OCI-LY7 (cell line): Measurements from ENCODE around the gene MACF1. TPM values are rescaled to one million over a fixed set of nuclear protein-coding genes. Genes with fewer than 3 reads are reported as not detected.

ENCODE experiments used
- BruUV-seq: library from RNA; stranded (reverse); fragments of 400-500 nt; replicated peaks from 2 replicates; lab custom pipeline; 2021; lab: Mats Ljungman, UMichigan
- CTCF ChIA-PET: fragments of 300-600 bp; sonication (Branson Sonifier 250); formaldehyde crosslinking; loops from one replicate; lab custom pipeline; 2022; ENCODE audit warnings: antibody characterized with exemption; ENCODE audit not compliant: unreplicated experiment; lab: Charles Lee
- POLR2A ChIA-PET: fragments of 300-600 bp; sonication (Branson Sonifier 250); formaldehyde crosslinking; loops from one replicate; lab custom pipeline; 2022; ENCODE audit warnings: antibody characterized with exemption; lab: Charles Lee
- DNase-seq: peaks from one replicate; pipeline ENCODE4 v3.0.0-alpha.2; 2015; ENCODE audit warnings: low spot score
- H2AFZ ChIP-seq: fragments of 200-600 bp; sonication (generic), shearing (Covaris generic); 2 replicates; pipeline ENCODE4 v1.6.1; 2014; ENCODE audit warnings: mild to moderate bottlenecking, antibody characterized with exemption, low read length, moderate library complexity
- H3K27ac ChIP-seq: fragments of 200-600 bp; sonication (generic); 2 replicates; pipeline ENCODE4 v1.5.1; 2014; ENCODE audit warnings: mixed run types, low read depth, mild to moderate bottlenecking, moderate library complexity, low read length, inconsistent platforms; ENCODE audit not compliant: poor library complexity, severe bottlenecking
- H3K36me3 ChIP-seq: fragments of 200-600 bp; sonication (generic); 2 replicates; pipeline ENCODE4 v1.6.1; 2014; ENCODE audit warnings: mild to moderate bottlenecking, antibody characterized with exemption, low read length, moderate library complexity, mixed read lengths; ENCODE audit not compliant: insufficient read depth
- H3K4me1 ChIP-seq: fragments of 200-600 bp; sonication (generic); 2 replicates; pipeline ENCODE4 v1.5.1; 2014; ENCODE audit warnings: mild to moderate bottlenecking, low read length; ENCODE audit not compliant: insufficient read depth, poor library complexity, severe bottlenecking
- H3K4me2 ChIP-seq: fragments of 200-600 bp; sonication (generic); 2 replicates; pipeline ENCODE4 v1.6.1; 2014; ENCODE audit warnings: mild to moderate bottlenecking, low read length
- H3K4me3 ChIP-seq: fragments of 200-600 bp; sonication (generic); 2 replicates; pipeline ENCODE4 v1.5.1; 2014; ENCODE audit warnings: mild to moderate bottlenecking, low read depth, low read length; ENCODE audit not compliant: poor library complexity, severe bottlenecking
- H3K79me2 ChIP-seq: fragments of 200-600 bp; sonication (generic); 2 replicates; pipeline ENCODE4 v1.6.1; 2016; ENCODE audit warnings: low read depth, mild to moderate bottlenecking, low read length, moderate library complexity, mixed read lengths; ENCODE audit not compliant: insufficient read depth
- H3K9me2 ChIP-seq: fragments of 200-600 bp; sonication (generic); 2 replicates; pipeline ENCODE4 v1.6.1; 2016; ENCODE audit warnings: mild to moderate bottlenecking, low read length, mixed read lengths; ENCODE audit not compliant: insufficient read depth
- H3K9me3 ChIP-seq: fragments of 200-600 bp; sonication (generic); 2 replicates; pipeline ENCODE4 v1.6.1; 2014; ENCODE audit warnings: mild to moderate bottlenecking, mixed run types, low read length, mixed read lengths
- H4K20me1 ChIP-seq: fragments of 200-600 bp; sonication (generic); 2 replicates; pipeline ENCODE4 v1.6.1; 2014; ENCODE audit warnings: mild to moderate bottlenecking, antibody characterized with exemption, low read length, moderate library complexity, mixed read lengths; ENCODE audit not compliant: insufficient read depth
- EZH2phosphoT487 ChIP-seq: fragments of 200-600 bp; sonication (generic); IDR thresholded peaks from 2 replicates; pipeline ENCODE4 v1.6.1; 2018; ENCODE audit warnings: low read depth, borderline replicate concordance, mild to moderate bottlenecking, mixed run types, antibody characterized with exemption, low read length, moderate library complexity, mixed read lengths
- intact Hi-C: fragments of 100-400 bp; cut with micrococcal nuclease; formaldehyde crosslinking; loops from one replicate; pipeline ENCODE4 v1.10.0; 2022; ENCODE audit not compliant: unreplicated experiment
- total RNA-seq, 2 experiments: library from RNA; depleted of rRNA in 1 of 2; stranded (reverse); fragments of >200 nt in 1 of 2; shearing (Covaris generic) in 1 of 2; gene quantifications; 2 replicates each; pipeline ENCODE4 v1.2.3, GENCODE V29; 2014 to 2022
- TF ChIP-seq, protein P1 (sequence below): fragments of 200-600 bp; sonication (generic); conservative IDR thresholded peaks from 2 replicates; pipeline ENCODE4 v1.5.1; 2014; ENCODE audit warnings: mild to moderate bottlenecking, antibody characterized with exemption, low read length, moderate library complexity, mixed read lengths

The MACF1 gene
- total RNA-seq, 2 experiments from 2014 or later, result 211 to 220 TPM

DNA sequence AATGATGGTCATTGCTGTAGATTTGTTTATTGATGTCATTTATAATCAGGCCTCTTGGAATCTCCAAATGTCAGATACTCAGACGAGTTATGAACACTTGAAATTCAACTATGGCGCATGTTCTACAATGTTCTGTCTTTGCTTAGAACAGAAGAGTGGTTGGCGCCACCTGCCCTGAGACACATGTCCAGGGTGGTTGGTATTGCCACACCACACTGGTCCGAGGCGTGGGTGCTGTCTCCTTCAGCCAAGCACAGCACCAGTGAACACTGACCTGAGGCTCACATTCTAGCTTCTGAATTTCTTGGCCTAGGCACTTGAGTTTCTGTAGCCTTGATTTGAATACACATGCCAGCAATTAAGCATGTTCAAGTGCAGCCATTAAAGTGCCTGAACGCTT lies 276.8 kb downstream of the MACF1 start:
- H3K9me2 ChIP-seq, result no peaks in the 10 kb centered on the region
- no TSS peak for BruUV-seq
- CTCF ChIA-PET, result no interaction called here
- H3K4me3 ChIP-seq, result no peak overlapping the region
- H4K20me1 ChIP-seq, result no peaks in the 10 kb centered on the region
- no peaks in the 10 kb centered on the region for H3K9me3 ChIP-seq
- DNase-seq, result no peak
- H3K27ac ChIP-seq, result no peak overlapping the region
- no peak overlapping the region for H2AFZ ChIP-seq
- POLR2A ChIA-PET, result interaction anchor here (0.7 kb wide), 1 partner anchor 106 kb away, joined by 4 read pairs; no protein-coding TSS in a partner anchor
- H3K79me2 ChIP-seq, result no peaks in the 10 kb centered on the region
- intact Hi-C loops, result loop anchor here (10.0 kb wide), 1 partner anchor 54 kb away; no protein-coding TSS in a partner anchor
- TF ChIP-seq, protein P1, sequence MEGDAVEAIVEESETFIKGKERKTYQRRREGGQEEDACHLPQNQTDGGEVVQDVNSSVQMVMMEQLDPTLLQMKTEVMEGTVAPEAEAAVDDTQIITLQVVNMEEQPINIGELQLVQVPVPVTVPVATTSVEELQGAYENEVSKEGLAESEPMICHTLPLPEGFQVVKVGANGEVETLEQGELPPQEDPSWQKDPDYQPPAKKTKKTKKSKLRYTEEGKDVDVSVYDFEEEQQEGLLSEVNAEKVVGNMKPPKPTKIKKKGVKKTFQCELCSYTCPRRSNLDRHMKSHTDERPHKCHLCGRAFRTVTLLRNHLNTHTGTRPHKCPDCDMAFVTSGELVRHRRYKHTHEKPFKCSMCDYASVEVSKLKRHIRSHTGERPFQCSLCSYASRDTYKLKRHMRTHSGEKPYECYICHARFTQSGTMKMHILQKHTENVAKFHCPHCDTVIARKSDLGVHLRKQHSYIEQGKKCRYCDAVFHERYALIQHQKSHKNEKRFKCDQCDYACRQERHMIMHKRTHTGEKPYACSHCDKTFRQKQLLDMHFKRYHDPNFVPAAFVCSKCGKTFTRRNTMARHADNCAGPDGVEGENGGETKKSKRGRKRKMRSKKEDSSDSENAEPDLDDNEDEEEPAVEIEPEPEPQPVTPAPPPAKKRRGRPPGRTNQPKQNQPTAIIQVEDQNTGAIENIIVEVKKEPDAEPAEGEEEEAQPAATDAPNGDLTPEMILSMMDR, result no peak
- TF ChIP-seq EZH2phosphoT487, result no peak
- peaks cover 64% of the 10 kb centered on the region for H3K36me3 ChIP-seq
- no peak overlapping the region for H3K4me2 ChIP-seq
- no peaks in the 10 kb centered on the region for H3K4me1 ChIP-seq

DNA sequence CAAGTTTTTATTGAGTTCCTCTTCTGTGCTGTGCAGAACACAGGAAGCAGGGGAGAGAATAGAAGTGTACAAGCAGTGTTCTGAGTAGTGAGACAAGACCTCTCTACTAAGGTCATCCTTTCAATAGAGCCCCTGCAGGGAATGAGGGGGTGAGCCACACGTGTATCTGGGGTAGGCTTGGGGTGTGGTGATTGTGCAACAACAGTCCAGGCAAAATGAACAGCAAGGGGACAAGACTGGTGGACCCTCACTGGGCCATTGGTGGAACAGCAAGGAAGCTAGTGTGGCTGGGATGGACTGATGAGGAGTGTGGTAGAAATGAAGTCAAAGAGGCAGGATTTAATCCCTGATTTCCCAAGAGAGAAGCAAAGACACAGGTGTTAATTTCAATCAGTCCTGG lies 278.8 kb downstream of the MACF1 start:
- BruUV-seq, result no TSS peak

DNA sequence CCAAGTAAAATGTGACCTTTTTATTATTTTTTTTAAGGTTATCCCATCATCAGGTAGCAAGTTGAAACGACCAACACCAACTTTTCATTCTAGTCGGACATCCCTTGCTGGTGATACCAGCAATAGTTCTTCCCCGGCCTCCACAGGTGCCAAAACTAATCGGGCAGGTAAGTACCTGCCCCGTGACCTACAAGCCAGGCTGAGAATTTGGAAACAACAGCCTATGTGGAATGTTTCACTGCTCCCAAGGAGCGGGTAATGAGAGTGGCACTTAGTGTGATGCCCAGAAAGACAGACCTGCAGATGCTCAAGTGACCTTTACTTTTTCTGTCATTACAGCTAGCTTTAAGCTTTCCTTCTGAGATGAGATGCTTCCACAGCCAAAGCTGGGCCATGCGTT lies 280.1 kb downstream of the MACF1 start:
- Histone ChIP-seq H3K36me3 (peaks cover 73% of the 10 kb centered on the region), H3K9me2 (no peaks in the 10 kb centered on the region), H3K4me3 (no peak overlapping the region), H3K4me2 (no peak overlapping the region), H2AFZ (no peak overlapping the region), H3K27ac (no peak overlapping the region), H3K79me2 (no peaks in the 10 kb centered on the region), H4K20me1 (no peaks in the 10 kb centered on the region), H3K9me3 (no peaks in the 10 kb centered on the region), H3K4me1 (no peaks in the 10 kb centered on the region)
- CTCF ChIA-PET, result no interaction called here
- no peak for TF ChIP-seq EZH2phosphoT487
- TF ChIP-seq, protein P1, result no peak
- POLR2A ChIA-PET, result interaction anchor here (0.6 kb wide), 1 partner anchor 22 kb away, joined by 3 read pairs; no protein-coding TSS in a partner anchor
- intact Hi-C loops, result loop anchor here (10.0 kb wide), 1 partner anchor 50 kb away; no protein-coding TSS in a partner anchor
- BruUV-seq, result no TSS peak
- no peak for DNase-seq

More for the DNA sequence above, 278.8 kb downstream of the MACF1 start:
- Histone ChIP-seq H3K4me2 (no peak overlapping the region), H3K36me3 (peaks cover 81% of the 10 kb centered on the region), H3K79me2 (no peaks in the 10 kb centered on the region), H3K4me3 (no peak overlapping the region), H3K9me2 (no peaks in the 10 kb centered on the region), H3K9me3 (no peaks in the 10 kb centered on the region), H2AFZ (no peak overlapping the region), H4K20me1 (no peaks in the 10 kb centered on the region), H3K4me1 (no peaks in the 10 kb centered on the region), H3K27ac (no peak overlapping the region)
- CTCF ChIA-PET, result no interaction called here
- POLR2A ChIA-PET, result interaction anchor here (0.7 kb wide), 2 partner anchors 25 to 650 kb away, joined by 4 read pairs; no protein-coding TSS in a partner anchor
- no peak for DNase-seq
- intact Hi-C loops, result loop anchor here (10.0 kb wide), 1 partner anchor 52 kb away; no protein-coding TSS in a partner anchor
- TF ChIP-seq EZH2phosphoT487, result no peak
- TF ChIP-seq, protein P1, result no peak
